Measurements from ENCODE around the gene CAPZB. TPM values are rescaled to one million over a fixed set of nuclear protein-coding genes. Genes with fewer than 3 reads are reported as not detected.

Gene CAPZB
- total RNA-seq, 1 experiment from 2014 or later = 348 TPM

DNA sequence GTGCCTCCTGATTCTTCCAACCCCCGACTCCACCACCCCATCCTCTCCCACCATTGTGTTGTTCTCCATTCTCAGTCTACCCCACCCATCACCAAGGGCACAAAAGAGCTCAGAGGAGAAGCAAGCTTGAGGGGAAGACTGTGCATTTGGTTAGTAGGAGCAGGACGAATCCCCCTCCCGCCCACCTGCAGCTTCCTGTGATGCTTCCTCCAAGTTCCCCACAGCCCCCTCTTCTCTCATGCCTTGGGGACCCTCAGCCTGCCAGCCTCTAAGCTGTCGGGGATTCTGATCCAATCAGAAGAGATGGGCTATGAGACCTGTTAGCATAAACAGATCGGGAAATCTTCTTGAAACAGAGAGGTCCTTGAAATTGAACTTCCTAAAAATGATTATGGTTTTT, 22.2 kb upstream of the CAPZB start:
- TF ChIP-seq, protein P1, sequence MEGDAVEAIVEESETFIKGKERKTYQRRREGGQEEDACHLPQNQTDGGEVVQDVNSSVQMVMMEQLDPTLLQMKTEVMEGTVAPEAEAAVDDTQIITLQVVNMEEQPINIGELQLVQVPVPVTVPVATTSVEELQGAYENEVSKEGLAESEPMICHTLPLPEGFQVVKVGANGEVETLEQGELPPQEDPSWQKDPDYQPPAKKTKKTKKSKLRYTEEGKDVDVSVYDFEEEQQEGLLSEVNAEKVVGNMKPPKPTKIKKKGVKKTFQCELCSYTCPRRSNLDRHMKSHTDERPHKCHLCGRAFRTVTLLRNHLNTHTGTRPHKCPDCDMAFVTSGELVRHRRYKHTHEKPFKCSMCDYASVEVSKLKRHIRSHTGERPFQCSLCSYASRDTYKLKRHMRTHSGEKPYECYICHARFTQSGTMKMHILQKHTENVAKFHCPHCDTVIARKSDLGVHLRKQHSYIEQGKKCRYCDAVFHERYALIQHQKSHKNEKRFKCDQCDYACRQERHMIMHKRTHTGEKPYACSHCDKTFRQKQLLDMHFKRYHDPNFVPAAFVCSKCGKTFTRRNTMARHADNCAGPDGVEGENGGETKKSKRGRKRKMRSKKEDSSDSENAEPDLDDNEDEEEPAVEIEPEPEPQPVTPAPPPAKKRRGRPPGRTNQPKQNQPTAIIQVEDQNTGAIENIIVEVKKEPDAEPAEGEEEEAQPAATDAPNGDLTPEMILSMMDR (conservative IDR thresholded peaks at IDR 0.05) = no peak
- H3K14ac ChIP-seq (ENCODE audit: insufficient read depth, low read length) = no peak overlapping the region
- H2AFZ ChIP-seq (ENCODE audit: low read length) = no peak overlapping the region
- no peak for DNase-seq
- no peaks in the 10 kb centered on the region for H3K79me2 ChIP-seq (ENCODE audit: insufficient read depth, low read length)
- no peak overlapping the region for H3K9ac ChIP-seq (ENCODE audit: extremely low read depth, insufficient read length, low read length)
- no peak overlapping the region for H3K56ac ChIP-seq (ENCODE audit: insufficient read length, low read depth, low read length)
- H3K36me3 Mint-ChIP-seq (ENCODE audit: insufficient read depth in 1 of 3, low read depth in 3 of 3) = no peaks in the 10 kb centered on the region
- H2BK120ac ChIP-seq (ENCODE audit: low read depth, low read length, poor library complexity, severe bottlenecking) = no peak overlapping the region
- no peak overlapping the region for H3T11ph ChIP-seq (ENCODE audit: low read length)
- H2BK20ac ChIP-seq (ENCODE audit: low read depth, low read length, poor library complexity, severe bottlenecking) = no peak overlapping the region
- no peak overlapping the region for H2BK5ac ChIP-seq (ENCODE audit: insufficient read length, low read length)
- no peaks in the 10 kb centered on the region for H3K9me3 Mint-ChIP-seq
- no peaks in the 10 kb centered on the region for H4K20me1 ChIP-seq (ENCODE audit: control insufficient read depth, insufficient read depth, insufficient read length)
- no peak overlapping the region for H2BK15ac ChIP-seq (ENCODE audit: low read depth, low read length)
- no peak overlapping the region for H3K27ac ChIP-seq (ENCODE audit: insufficient read length, low read depth, low read length)
- H3K23ac ChIP-seq (ENCODE audit: insufficient read length, low read depth, low read length) = no peak overlapping the region
- H3K4me1 Mint-ChIP-seq = peaks cover 4% of the 10 kb centered on the region in 2 experiments; a peak in 3 of 4 replicates
- no peak overlapping the region for H4K5ac ChIP-seq (ENCODE audit: insufficient read length, low read depth, low read length)
- H3K4ac ChIP-seq (ENCODE audit: low read depth, low read length) = no peak overlapping the region
- no peaks in the 10 kb centered on the region for H3K23me2 ChIP-seq (ENCODE audit: insufficient read length, low read depth, low read length, poor library complexity, severe bottlenecking)
- H3K27me3 Mint-ChIP-seq (ENCODE audit: low read depth) = peaks cover 3% of the 10 kb centered on the region; the same call in 1 of the 2 replicates
- no peak overlapping the region for H2AK5ac ChIP-seq (ENCODE audit: insufficient read length, low read length)
- H3K27ac Mint-ChIP-seq = no peak overlapping the region
- H3K18ac ChIP-seq (ENCODE audit: insufficient read length, low read depth, low read length) = no peak overlapping the region
- no peaks in the 10 kb centered on the region for H3K27me3 ChIP-seq (ENCODE audit: insufficient read depth, low read length)
- no CpG with 5 or more reads among the region's 5 CpGs for WGBS (ENCODE audit: extremely low coverage, insufficient read length, low lambda C conversion rate)
- H3K79me1 ChIP-seq (ENCODE audit: insufficient read depth, low read depth, low read length, poor library complexity, severe bottlenecking) = no peaks in the 10 kb centered on the region
- H3K4me1 ChIP-seq (ENCODE audit: insufficient read depth, low read length) = no peaks in the 10 kb centered on the region
- no peak overlapping the region for H4K8ac ChIP-seq (replicated peaks; ENCODE audit: insufficient read length, low read depth, low read length)
- H3K9me3 ChIP-seq (ENCODE audit: control insufficient read depth, low read depth, low read length) = no peaks in the 10 kb centered on the region
- H2BK12ac ChIP-seq (ENCODE audit: insufficient read length, low read depth, low read length) = no peak overlapping the region
- H3K4me3 Mint-ChIP-seq = no peak overlapping the region
- no peak overlapping the region for H3K4me2 ChIP-seq (ENCODE audit: insufficient read depth, insufficient read length, low read length)
- H4K91ac ChIP-seq (ENCODE audit: insufficient read length, low read depth, low read length) = no peak overlapping the region

Measured in H9 (cell line).